Aorta (tissue), 5 donors: ENCODE data around the gene CIB4. TPM values are rescaled to one million over a fixed set of nuclear protein-coding genes. Genes with fewer than 3 reads are reported as not detected.

Experiments
- ATAC-seq: fragments of 200-7000 bp; cut with Tn5 transposase; one replicate; pipeline ENCODE4 v1.9.1; 2022; ENCODE audit warnings: moderate library complexity; ENCODE audit not compliant: low FRiP score
- DNase-seq, 2 donors: peaks; one replicate each; pipeline ENCODE4 v3.0.0-alpha.2; 2020
- H3K27ac ChIP-seq, 2 donors: one replicate each; pipeline ENCODE4 v1.5.1; 2013; ENCODE audit warnings: low read length in 2 of 2, mild to moderate bottlenecking in 2 of 2, moderate library complexity in 2 of 2, control low read depth in 1 of 2, inconsistent platforms in 1 of 2, low read depth in 1 of 2
- H3K27me3 ChIP-seq, 2 donors: one replicate each; pipeline ENCODE4 v1.6.1; 2013; ENCODE audit warnings: control low read depth in 1 of 2, low read length in 1 of 2, mild to moderate bottlenecking in 1 of 2, moderate library complexity in 1 of 2; ENCODE audit not compliant: insufficient read depth in 2 of 2, control insufficient read depth in 1 of 2
- H3K36me3 ChIP-seq, 2 donors: one replicate each; pipeline ENCODE4 v1.6.1; 2013; ENCODE audit warnings: control low read depth in 1 of 2, low read length in 1 of 2, mild to moderate bottlenecking in 1 of 2; ENCODE audit not compliant: insufficient read depth in 2 of 2, control insufficient read depth in 1 of 2
- H3K4me1 ChIP-seq, 2 donors: one replicate each; pipeline ENCODE4 v1.6.1; 2013; ENCODE audit warnings: low read length in 2 of 2, control low read depth in 1 of 2, mild to moderate bottlenecking in 1 of 2, moderate library complexity in 1 of 2; ENCODE audit not compliant: insufficient read depth in 2 of 2, control insufficient read depth in 1 of 2
- H3K4me3 ChIP-seq, 2 donors: one replicate each; pipeline ENCODE4 v1.5.1; 2013; ENCODE audit warnings: low read length in 2 of 2, control low read depth in 1 of 2, mild to moderate bottlenecking in 1 of 2
- H3K9me3 ChIP-seq: one replicate; pipeline ENCODE4 v1.6.1; 2013; ENCODE audit warnings: mild to moderate bottlenecking, low read length; ENCODE audit not compliant: control insufficient read depth
- WGBS, 2 donors: extraction: QIAGEN DNeasy Blood & Tissue Kit; methylation state at CpG; one replicate each; pipeline ENCODE4 v1.1.7; 2013; 5-methylcytosine and 5-hydroxymethylcytosine counted together
- intact Hi-C, 2 donors: fragments of 100-400 bp; cut with DNase I; formaldehyde crosslinking; loops; one replicate each; pipeline versions ENCODE4 v1.14.2 to v1.15.0; 2022
- polyA plus RNA-seq, 2 donors: library from polyadenylated mRNA; stranded (reverse); fragments of 200-250 nt; gene quantifications; one replicate each; pipeline ENCODE4 v1.2.3, GENCODE V29; 2013
- total RNA-seq, 2 donors: library from RNA; stranded (reverse); fragmentation: NEBNext Ultra II Directional; extraction: Animal tissue kit (Norgen Biotek cat#: 25700); gene quantifications; one replicate each; pipeline ENCODE4 v1.2.1, GENCODE V29; 2021
- donor health status: healthy with polysubstance abuse.
- donor health status: Bipolar disorder and iron deficiency.
- donor health status: DM: no; HTN: no; CAD: no.
- donor health status: DM: no; HTN: no; CAD: no.
- donor health status: DM: yes; HTN: yes; CAD: no.

Gene CIB4
- total and polyA plus RNA-seq, 4 donors: 0.60 TPM; not detected in 3

DNA sequence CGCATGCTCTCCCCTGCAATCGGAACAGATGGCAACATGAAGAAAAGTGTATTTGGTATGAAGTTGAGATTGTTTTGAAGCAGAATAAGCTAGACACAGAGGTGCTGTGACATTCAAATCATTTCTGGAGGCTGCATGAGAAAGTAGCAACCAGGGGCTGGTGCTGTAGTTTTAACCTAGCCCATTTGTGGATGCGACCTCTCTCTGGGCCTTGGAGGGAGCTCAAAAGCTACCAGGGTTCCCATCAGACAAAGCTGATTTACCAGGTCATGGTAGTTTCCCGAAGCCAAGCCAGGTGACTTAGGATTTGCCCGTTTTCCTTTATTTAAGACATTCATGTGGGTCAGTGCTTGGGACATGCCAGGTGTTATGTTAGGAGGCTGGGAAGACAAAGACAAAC, 77.5 kb downstream of the CIB4 start:
- intact Hi-C loops: no loop called here
- WGBS, 2 donors: 83 to 92% methylated on average over 5 of the region's 5 CpGs
- no peaks in the 10 kb centered on the region for H3K36me3 ChIP-seq
- no peak overlapping the region for H3K4me3 ChIP-seq
- H3K4me1 ChIP-seq: no peaks in the 10 kb centered on the region
- no peak overlapping the region for H3K27ac ChIP-seq
- DNase-seq: peak; percentile 3 to 4
- H3K27me3 ChIP-seq: no peaks in the 10 kb centered on the region
- H3K9me3 ChIP-seq: no peaks in the 10 kb centered on the region
- no peak for ATAC-seq

DNA sequence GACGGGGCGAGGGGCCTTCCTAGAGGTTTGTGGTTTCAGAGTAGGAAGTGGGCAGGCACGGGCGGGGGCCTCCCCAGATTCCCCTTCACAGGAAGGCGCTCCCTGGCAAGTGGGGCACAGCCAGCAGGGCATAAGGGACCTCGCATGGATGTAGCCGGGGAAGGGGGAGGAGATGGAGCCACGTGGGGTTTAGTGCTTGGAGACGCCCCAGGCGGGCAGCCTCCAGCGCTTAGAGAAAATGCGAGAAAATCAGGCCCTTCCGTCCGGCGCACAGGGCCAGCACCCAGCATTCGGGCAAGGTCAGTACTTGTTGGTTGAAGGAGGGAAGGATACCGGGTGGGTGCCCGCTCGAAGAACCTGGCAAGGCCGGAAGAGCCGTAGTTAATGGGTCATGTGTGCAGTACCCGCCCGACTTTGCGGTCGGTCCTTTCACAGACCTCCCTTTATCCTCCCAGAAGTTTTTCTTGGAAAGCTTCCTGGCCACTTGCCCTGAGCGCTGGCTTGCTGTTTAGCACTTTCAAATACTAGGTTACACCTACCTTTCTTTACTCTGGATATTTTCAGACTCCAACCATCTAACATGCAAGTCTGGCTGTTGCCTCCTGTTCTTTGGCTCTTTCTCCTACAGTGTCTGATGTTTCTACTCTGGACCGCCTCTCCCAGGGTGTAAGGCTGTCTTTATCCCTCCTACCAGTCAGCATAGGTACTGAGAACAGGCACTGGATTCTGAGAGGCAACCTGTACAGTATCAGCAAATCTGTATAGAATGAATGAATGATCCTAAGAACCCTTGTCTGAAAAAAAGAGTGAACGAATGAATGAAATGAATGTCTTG, 78.1 kb downstream of the CIB4 start:
- DNase-seq (peak; percentile 63 to 79), ATAC-seq (peak; percentile 42)
- H3K27ac ChIP-seq: no peak overlapping the region
- H3K36me3 ChIP-seq: no peaks in the 10 kb centered on the region
- H3K4me1 ChIP-seq: no peaks in the 10 kb centered on the region
- WGBS, 2 donors: 4 to 5% methylated on average over 28 of the region's 28 CpGs
- H3K4me3 ChIP-seq: peak overlapping the region; percentile 0 to 3
- H3K9me3 ChIP-seq: no peaks in the 10 kb centered on the region
- no peaks in the 10 kb centered on the region for H3K27me3 ChIP-seq
- intact Hi-C loops: no loop called here

DNA sequence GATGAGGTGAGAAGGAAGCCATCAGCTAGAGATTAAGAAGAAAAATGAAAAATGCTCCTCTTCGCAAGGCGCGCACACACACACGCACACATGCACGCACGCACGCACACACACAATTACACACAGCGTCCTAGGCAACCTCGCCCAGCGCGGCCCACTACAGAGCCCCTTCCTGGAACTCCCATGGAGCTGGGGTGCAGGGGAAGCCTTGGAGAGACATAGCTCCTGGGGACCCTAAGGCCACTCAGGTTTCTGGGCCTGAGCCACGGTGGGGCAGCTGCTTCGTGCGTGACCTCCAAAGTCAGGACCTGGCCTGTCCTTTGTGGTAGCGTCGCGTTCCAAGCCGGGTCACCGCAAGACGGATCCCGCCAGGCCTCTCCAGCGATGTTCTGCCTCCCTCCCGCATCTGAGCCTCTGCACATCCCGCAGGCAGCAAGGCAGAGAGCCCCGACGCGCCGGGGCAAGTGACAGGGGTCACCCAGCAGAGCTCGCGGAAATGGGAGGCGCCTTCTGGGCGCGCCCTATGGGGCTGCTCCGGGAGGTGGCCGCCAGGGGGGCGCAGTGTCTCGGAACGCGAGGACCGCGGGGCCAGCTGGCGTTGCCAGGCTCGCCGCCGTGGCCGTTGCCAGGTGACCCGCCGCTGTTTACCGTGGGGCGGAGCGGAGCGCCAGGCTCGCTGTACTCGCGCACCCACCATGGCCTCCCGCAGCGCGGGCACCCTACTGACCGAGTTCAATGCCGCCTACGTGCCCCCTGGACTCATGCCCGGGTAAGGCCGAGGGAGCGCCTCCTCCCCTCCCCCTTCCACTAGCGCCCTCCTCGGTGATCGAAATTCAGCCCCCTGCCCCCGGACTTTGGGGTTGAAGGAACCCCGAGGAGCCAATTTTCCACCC, 79.0 kb downstream of the CIB4 start:
- no peaks in the 10 kb centered on the region for H3K27me3 ChIP-seq
- WGBS, 2 donors: 31 to 41% methylated on average over 53 to 69 of the region's 69 CpGs
- ATAC-seq (peak; percentile 68), DNase-seq (peak; percentile 64 to 89)
- no peaks in the 10 kb centered on the region for H3K4me1 ChIP-seq
- H3K36me3 ChIP-seq: no peaks in the 10 kb centered on the region
- intact Hi-C loops: no loop called here
- no peak overlapping the region for H3K27ac ChIP-seq
- H3K4me3 ChIP-seq: peak overlapping the region; percentile 0 to 3
- no peaks in the 10 kb centered on the region for H3K9me3 ChIP-seq

DNA sequence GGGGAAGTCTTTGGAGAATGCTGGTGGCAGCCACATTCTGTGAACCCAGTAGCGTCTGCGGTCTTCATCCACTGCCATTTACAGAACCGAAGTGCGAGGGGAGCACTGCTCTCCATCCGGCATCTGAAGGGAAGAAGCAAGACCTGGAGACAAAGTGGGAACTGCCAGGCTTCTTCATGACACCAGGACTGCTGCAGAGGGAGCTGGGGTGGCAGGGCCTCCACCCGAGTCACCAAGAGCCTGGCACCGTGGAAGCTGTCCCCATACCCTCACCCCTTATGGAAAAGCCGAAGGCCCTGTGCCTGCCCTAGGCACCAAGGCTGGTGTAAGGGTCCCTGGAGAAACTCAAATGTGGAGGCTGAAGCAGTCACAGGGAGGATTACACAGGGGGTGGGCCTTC, 79.8 kb downstream of the CIB4 start:
- intact Hi-C loops: no loop called here
- ATAC-seq (no peak), DNase-seq (peak; percentile 15 to 35)
- no peak overlapping the region for H3K27ac ChIP-seq
- H3K27me3 ChIP-seq: no peaks in the 10 kb centered on the region
- H3K36me3 ChIP-seq: no peaks in the 10 kb centered on the region
- H3K4me3 ChIP-seq: no peak overlapping the region
- no peaks in the 10 kb centered on the region for H3K4me1 ChIP-seq
- WGBS, 2 donors: 95 to 97% methylated on average over 8 of the region's 8 CpGs
- H3K9me3 ChIP-seq: no peaks in the 10 kb centered on the region

DNA sequence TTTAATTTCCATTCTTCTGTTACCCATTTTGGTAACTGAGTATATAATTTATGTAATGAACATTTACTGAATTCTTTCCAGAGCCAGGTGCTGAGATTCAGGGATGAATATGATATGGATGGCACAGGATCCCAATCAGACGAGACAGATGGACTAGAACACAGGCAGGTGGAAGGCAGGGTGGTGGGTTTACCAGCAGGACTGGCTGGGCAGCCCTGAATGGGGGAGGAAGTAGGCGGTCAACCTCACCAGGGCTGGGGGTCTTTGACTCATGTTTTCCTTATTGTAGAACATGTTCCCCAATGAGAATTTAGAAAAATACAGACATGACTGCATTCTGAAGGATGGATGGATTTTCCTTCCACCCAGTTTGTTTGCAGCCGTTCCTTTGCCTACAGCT, 80.3 kb downstream of the CIB4 start:
- Histone ChIP-seq H3K27me3 (no peaks in the 10 kb centered on the region), H3K27ac (no peak overlapping the region), H3K4me3 (no peak overlapping the region), H3K4me1 (no peaks in the 10 kb centered on the region), H3K36me3 (no peaks in the 10 kb centered on the region), H3K9me3 (no peaks in the 10 kb centered on the region)
- whole genome bisulfite sequencing, 2 donors: 94 to 97% methylated on average over 3 of the region's 3 CpGs
- intact Hi-C loops: no loop called here
- no peak for ATAC-seq
- peak; percentile 9 to 51 for DNase-seq

DNA sequence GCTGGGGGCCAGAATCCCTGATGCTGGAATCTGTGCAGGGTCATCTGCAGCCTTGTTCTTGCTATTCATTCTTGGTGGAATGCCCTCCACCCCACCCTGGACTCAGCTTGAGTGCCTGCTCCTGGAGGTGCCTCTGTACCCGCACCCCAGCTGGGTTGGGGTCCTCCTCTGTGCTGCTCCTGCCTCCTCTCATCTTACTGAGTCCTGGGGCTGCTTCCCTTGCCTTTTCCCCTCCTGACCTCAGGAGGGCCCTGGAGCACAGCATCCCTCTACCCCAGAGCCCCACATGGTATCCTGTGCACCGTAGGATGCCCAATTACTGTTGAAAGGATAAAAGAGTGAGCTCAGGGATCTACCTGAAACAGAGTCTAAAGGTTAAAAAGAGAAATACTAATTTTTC, 81.6 kb downstream of the CIB4 start:
- peak; percentile 20 to 46 for DNase-seq
- H3K27me3 ChIP-seq: no peaks in the 10 kb centered on the region
- WGBS, 2 donors: 91 to 96% methylated on average over 2 of the region's 2 CpGs
- no peak overlapping the region for H3K4me3 ChIP-seq
- ATAC-seq: no peak
- H3K4me1 ChIP-seq: no peaks in the 10 kb centered on the region
- H3K36me3 ChIP-seq: no peaks in the 10 kb centered on the region
- no peaks in the 10 kb centered on the region for H3K9me3 ChIP-seq
- intact Hi-C loops: no loop called here
- H3K27ac ChIP-seq: no peak overlapping the region

DNA sequence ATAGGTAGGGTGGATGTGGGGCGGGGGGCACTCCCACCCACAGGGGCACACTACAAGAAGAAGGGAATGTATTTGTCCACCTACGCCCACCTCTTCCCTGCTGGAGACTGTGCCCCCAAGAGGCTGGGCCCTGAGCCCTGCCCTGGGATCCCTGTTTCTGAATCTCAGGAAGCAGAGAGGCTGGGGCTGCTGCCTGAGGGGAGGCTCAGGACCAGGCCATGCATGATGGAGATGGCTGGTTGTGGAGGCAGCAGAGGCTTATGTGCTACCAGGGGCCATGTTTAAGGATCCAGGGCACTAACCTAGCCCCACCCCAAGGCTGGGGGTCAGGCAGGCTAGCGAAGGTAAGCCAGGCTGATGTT, 82.1 kb downstream of the CIB4 start:
- Histone ChIP-seq H3K9me3 (no peaks in the 10 kb centered on the region), H3K4me1 (no peaks in the 10 kb centered on the region), H3K27me3 (no peaks in the 10 kb centered on the region), H3K27ac (no peak overlapping the region), H3K36me3 (no peaks in the 10 kb centered on the region), H3K4me3 (no peak overlapping the region)
- DNase-seq (peak; percentile 26 to 54), ATAC-seq (no peak)
- WGBS, 2 donors: 87 to 90% methylated on average over 3 of the region's 3 CpGs
- intact Hi-C loops: no loop called here

DNA sequence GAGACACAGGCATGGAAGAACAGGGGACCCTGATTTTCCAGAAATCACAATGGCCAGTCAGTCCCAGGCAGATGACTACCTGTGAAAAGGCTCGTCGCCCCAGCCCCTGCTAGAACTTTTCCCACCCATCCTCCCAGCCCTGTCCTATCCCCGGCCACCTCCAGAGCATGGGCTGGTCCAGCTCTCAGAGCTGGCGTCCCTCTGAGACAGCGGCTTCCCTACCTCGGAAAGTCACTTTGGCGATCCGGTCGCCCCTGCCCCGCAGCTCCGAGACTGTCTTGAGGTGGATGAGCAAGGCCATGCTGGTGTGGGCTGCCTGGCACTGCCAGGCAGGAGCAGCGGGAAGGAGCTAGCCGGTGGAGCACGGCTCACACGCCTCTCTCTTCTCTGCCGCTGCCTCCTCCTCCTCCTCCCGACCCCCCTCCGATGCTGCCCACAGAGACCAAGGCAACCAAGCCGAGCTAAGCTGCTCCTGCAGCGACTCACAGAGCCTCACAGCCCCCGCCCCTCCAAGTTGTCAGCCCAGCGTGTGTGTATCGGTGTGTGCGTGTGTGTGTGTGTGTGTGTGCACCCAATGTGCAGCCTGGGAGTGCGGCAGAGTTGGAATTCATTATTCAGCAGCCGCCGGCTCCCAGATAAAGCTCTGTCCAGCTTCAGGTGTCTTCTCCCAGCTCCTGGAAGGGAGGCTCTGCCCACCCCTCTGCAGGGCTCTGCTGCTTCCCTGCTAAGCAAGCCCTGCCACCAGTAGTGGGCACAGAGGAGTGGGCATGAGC, 82.7 kb downstream of the CIB4 start:
- no peaks in the 10 kb centered on the region for H3K9me3 ChIP-seq
- no peaks in the 10 kb centered on the region for H3K27me3 ChIP-seq
- intact Hi-C loops: no loop called here
- no peak overlapping the region for H3K4me3 ChIP-seq
- no peak overlapping the region for H3K27ac ChIP-seq
- no peak for ATAC-seq
- peak; percentile 35 to 61 for DNase-seq
- H3K36me3 ChIP-seq: no peaks in the 10 kb centered on the region
- WGBS, 2 donors: 38 to 40% methylated on average over 27 of the region's 27 CpGs
- H3K4me1 ChIP-seq: no peaks in the 10 kb centered on the region
